ENCODE data around the gene NACA2.
"Not testable (repeated sequence)": the region's sequence is repeated elsewhere in the genome, so short reads cannot be mapped to it uniquely, and the experiment has no call there.

Gene NACA2

GRCh38 chr17:61591018-61591417 is at the start of gene NACA2:
NACA2 (minus strand) TSS chr17:61591219; CDS start chr17:61591180, 39 bp downstream.
- DNase-seq (ENCODE audit: low spot score): no peak

GRCh38 chr17:61639818-61640217 is 48.8 kb upstream of the NACA2 start:
- no peak for DNase-seq (ENCODE audit: low spot score)

- DNase-seq (ENCODE audit: low spot score): no peak
Observed at GRCh38 chr17:61638087-61638486, 47.1 kb upstream of the NACA2 start.

GRCh38 chr17:61635913-61636432 is 45.0 kb upstream of the NACA2 start:
- DNase-seq (ENCODE audit: low spot score): peak; percentile 20

GRCh38 chr17:61634942-61635538 is 44.0 kb upstream of the NACA2 start:
- DNase-seq (ENCODE audit: low spot score): no peak

GRCh38 chr17:61634011-61634539 is 43.1 kb upstream of the NACA2 start:
- DNase-seq (ENCODE audit: low spot score): no peak

GRCh38 chr17:61632826-61633225 is 41.8 kb upstream of the NACA2 start:
- no peak for DNase-seq (ENCODE audit: low spot score)

GRCh38 chr17:61631800-61632199 is 40.8 kb upstream of the NACA2 start:
- DNase-seq (ENCODE audit: low spot score): no peak

GRCh38 chr17:61628158-61628557 is 37.1 kb upstream of the NACA2 start:
- DNase-seq (ENCODE audit: low spot score): not testable (repeated sequence)

- DNase-seq (ENCODE audit: low spot score): no peak
Observed at GRCh38 chr17:61627658-61628057, 36.6 kb upstream of the NACA2 start.

- no peak for DNase-seq (ENCODE audit: low spot score)
Observed at GRCh38 chr17:61627125-61627524, 36.1 kb upstream of the NACA2 start.

GRCh38 chr17:61625564-61625963 is 34.5 kb upstream of the NACA2 start:
- no peak for DNase-seq (ENCODE audit: low spot score)

- no peak for DNase-seq (ENCODE audit: low spot score)
Observed at GRCh38 chr17:61624951-61625350, 33.9 kb upstream of the NACA2 start.

- no peak for DNase-seq (ENCODE audit: low spot score)
Observed at GRCh38 chr17:61621317-61621716, 30.3 kb upstream of the NACA2 start.

- no peak for DNase-seq (ENCODE audit: low spot score)
Observed at GRCh38 chr17:61619953-61620352, 28.9 kb upstream of the NACA2 start.

GRCh38 chr17:61619493-61619892 is 28.5 kb upstream of the NACA2 start:
- DNase-seq (ENCODE audit: low spot score): no peak

GRCh38 chr17:61618950-61619349 is 27.9 kb upstream of the NACA2 start:
- no peak for DNase-seq (ENCODE audit: low spot score)

GRCh38 chr17:61617330-61617729 is 26.3 kb upstream of the NACA2 start:
- DNase-seq (ENCODE audit: low spot score): no peak

GRCh38 chr17:61616783-61617182 is 25.8 kb upstream of the NACA2 start:
- no peak for DNase-seq (ENCODE audit: low spot score)

GRCh38 chr17:61614219-61614618 is 23.2 kb upstream of the NACA2 start:
- no peak for DNase-seq (ENCODE audit: low spot score)

- DNase-seq (ENCODE audit: low spot score): no peak
Observed at GRCh38 chr17:61611323-61611722, 20.3 kb upstream of the NACA2 start.

GRCh38 chr17:61605692-61606091 is 14.7 kb upstream of the NACA2 start:
- DNase-seq (ENCODE audit: low spot score): no peak

GRCh38 chr17:61601297-61601696 is 10.3 kb upstream of the NACA2 start:
- no peak for DNase-seq (ENCODE audit: low spot score)

- DNase-seq (ENCODE audit: low spot score): no peak
Observed at GRCh38 chr17:61600621-61601020, 9.6 kb upstream of the NACA2 start.

Data from pons (tissue), 1 donor.